Stimulated activated CD8-positive, alpha-beta memory T cell treated with anti-CD3 and anti-CD28 coated beads, Interleukin-2, amount 100 ng/mL, for 48 hours (primary cell): ENCODE measurements around the gene DNAJC5G.
"Not testable (repeated sequence)": the region's sequence is repeated elsewhere in the genome, so short reads cannot be mapped to it uniquely, and the experiment has no call there.

ENCODE experiments used
- DNase-seq, 2 donors: peaks; one replicate each; pipeline ENCODE4 v3.0.0-alpha.2; 2020; ENCODE audit warnings: low read depth in 2 of 2

DNAJC5G gene

DNA sequence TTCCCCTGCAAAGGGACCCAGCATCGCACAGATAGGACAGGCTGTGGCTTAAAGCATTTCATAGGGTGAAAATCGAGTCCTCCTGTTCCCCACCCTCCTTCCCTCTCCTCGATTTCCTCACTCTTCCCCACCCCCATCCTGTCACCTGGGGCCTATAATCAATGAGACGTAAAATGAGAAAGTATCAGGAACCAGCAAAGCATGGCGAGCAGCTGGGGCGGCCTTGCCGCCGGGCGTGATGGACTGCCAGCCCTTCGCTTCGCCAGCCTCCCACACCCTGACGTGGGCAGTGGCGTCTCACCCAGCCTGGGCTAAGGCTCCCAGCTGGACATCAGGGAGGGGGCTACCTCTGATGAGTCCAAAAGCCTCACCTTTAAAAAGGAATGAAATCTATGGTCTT, 23.5 kb upstream of the DNAJC5G start:
- no peak for DNase-seq

DNA sequence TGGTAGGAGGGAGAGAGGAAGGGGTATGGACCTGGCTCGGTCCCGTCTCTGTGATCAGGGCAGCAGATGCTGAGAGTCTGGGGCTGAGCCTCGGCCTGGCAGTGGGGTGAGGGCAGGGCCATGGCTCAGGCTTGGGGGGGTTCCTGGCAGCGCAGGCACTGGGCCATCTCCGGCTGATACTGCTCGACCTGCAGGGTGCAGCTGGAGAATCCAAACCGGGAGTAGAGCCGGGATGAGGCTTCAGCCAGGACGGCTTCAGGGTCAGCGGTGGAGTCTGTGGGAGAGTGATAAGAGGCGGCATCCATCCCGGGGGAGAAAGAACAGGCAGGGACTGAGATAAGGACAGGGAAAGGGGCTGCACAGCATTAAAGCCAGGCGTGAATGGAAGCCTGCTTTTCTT, 20.0 kb upstream of the DNAJC5G start:
- no peak for DNase-seq

DNA sequence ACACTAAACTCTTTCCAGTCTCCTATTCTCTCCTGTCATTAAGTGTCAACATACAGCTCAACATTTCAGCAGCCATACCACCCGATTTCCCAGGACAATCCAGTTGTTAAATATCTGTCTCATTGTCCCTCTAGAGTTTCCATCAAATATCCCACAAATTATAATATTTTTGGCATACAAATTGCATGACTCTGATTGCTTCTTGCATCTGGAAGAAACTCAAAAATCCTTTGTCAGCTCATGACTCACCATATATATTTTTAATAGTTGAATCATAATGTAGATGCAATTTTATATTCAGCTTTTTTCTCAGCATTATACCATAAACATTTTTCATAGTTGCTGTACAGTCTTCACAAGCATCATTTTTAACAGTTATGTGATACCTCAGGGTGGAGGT, 19.6 kb upstream of the DNAJC5G start:
- DNase-seq = no peak

DNA sequence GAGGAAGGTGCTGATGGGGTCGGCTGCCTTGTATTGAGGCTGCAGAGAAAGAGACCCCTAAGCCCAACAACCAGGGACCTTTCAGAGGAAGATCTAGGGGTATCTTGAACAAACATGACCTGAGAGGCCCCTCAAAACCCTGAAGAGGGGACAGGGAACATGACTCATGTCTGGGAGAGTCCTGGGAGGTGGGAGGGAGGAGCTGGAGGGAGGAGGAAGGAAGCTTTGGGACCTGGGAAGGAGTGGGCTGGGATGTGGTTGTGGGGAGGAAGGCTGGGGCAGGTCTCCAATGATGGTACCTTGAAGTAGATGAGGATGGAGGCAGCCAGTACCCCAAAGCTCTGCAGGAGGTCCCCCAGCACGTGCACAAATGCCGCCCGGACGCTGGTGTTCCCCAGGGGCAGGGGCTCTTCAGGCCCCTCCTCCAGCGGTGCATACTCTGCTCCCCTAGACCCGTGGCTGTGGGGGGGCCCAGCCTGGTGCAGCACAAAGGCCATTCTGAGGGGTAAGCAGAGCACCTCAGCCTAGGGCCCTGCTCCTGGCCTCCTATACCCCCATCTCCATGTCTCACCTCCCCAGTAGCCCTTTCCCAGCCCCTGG, 18.3 kb upstream of the DNAJC5G start:
- no peak for DNase-seq

GRCh38 chr2:27258051-27258450, 17.2 kb upstream of the DNAJC5G start:
- DNase-seq = no peak

DNA sequence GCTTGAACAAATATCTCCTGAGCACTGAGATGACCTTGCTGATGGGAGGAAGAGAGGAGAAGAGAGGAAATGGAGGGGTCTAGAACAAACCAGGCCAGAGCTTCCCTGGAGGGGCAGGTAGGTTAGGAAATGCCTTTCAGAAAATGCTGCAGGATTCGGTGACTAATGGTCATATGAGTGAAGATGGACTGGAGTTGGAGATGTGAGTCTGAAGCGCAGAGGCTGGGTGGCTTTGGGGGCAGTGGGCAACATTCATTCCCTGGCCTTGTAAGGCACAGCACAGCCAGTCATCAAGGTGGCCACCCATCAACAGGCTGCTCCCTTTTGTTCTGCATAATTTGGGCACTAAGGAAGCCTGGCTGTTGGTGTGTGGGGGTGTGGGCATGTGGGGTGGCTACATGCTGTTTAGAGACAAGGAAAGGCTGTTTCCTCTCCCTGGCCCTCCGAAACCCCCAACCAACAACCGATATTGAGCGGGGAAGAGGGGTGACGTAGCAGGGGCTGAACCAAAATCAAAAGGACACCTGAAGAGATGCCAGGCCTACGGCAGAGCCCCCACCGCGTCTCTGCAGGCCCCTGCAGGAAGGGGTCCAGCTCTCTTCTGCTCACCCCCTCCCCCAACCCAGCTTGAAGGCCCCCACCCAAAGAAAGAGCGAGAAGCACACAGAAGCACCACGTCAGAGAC, 13.8 kb upstream of the DNAJC5G start:
- no peak for DNase-seq

DNA sequence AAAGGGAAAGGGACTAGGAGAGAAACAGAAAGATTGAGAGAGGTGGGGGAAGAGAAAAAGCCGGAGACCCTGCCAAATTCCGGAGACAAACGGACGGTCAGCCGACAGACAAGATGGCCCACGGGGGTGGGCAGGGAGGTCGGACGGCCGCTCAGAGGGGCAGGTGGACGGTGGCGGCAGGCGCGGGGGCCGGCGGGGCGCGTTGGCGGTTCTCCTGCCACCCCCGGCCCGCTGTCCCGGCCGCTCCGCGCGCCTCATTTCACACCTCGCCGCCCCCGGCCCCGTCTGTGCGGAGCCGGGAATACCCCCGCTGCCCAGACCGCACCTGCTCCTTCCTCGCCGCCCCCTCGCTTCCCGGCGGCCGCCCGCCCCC, 13.3 kb upstream of the DNAJC5G start:
- DNase-seq = no peak

DNA sequence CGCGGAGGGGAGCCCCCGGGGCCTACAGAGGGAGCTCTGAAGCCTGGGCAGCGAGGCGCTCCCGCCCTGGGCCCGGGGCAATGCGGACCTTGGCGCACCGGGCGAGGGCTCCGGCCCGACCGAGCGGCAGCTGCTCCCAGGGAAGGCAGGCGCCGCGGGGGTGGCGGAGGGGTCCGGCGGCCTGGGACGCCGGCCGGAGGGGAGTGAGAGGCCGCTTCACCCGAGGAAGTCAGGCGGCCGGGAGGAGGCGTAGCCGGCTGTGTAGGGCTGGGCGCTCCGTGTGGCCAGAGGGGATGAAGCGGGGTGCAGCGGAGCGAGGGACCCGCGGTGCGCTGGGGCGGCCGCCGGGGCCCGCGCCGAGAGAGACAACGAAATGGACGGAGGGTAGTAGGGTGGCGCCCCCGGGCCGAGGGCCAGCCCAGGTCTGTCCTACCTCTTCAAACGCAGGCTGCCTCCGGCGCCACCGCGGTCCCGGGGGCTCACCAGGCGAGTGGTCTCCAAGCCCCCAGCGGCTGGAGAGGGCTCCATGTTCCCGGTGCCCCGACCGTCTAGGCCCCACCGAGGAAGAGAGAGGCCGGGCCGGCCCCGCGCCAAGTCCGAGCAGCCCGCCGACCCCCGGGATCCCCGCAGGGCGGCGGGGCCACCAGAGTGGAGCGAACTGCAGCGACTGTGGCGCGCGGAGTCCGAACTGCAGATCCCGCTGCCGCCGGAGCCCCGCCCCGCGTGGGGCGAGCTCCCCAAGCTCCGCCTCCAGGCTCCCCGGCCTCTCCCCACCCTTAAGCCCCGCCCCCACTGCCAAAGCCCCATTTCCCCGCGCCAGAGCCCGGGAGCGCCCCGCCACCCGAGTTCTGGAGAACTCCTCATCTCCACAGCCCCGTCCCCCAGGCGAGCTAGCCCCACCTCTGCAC, 12.6 kb upstream of the DNAJC5G start, which contains the start of gene SLC30A3:
TSS of gene SLC30A3 (minus strand) at position 669 of the 908 bp plus-strand sequence. CDS start at position 528, 141 bp downstream.
- peak; percentile 64 for DNase-seq

GRCh38 chr2:27263287-27264252, 11.7 kb upstream of the DNAJC5G start:
- no peak for DNase-seq

DNA sequence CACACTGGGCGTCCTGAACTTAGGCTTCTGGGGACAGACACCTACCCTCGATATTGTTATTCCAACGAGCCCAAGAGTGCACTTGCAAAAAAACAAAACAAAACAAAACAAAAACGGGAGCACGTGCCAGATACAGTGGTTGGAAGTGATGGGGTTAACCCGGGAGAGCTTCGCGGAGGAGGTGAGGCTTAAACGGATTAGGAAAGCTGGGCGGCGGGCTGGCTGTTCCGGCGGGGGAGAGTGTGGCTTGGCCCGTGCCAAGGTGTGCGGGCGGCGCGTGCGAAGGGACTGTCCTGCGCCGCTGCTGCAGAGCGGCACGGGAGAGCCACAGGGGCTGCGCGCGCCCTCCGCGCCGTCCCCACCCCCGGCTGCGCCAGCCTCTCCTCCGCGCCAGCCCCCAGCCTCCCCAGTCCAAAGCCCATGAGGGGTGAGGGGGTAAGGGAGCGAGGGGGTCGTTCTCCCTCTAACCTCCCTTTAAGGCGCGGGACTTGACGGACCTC, 10.9 kb upstream of the DNAJC5G start:
- no peak for DNase-seq

DNA sequence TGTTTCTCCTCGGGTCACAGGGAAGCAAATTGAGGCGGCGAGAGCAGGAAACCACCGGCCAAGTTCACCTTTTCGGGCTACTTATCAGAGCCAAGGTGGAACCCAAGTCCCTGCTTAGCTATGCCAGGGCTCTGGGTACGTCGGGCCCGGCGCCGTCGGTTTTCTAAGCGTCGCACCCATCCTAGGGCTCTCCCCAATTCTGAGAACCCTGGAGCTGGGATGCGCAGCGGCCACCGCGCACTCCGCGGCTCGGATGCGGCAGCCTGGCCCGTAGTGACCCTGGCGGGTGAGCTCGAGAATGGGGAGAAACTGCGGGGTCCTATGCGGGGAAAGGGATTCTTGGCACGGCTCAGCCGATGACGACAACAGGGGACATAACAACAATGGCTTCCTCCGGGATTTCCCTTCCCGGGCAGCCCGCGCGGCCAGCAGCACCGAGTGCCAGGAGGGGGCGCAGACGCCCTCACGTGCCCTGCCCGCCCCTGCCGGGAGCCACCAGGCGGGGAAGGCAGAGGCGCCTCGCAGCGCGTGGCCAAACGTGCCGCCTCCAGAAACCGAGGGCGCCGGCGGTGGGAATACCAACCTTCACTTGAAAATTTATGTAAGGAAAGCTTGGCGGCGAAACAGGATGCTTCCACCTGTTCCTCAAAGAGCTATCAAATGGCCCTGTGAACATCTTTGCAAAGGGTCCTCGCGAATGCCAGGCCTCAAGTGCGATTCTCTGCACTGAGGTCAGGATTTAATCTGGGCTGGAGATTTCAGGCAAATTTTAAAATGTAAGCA, 10.3 kb upstream of the DNAJC5G start:
- DNase-seq = peak; percentile 36 to 54

GRCh38 chr2:27265536-27265870, 9.7 kb upstream of the DNAJC5G start:
- DNase-seq = no peak

GRCh38 chr2:27268296-27268695, 6.9 kb upstream of the DNAJC5G start:
- not testable (repeated sequence) for DNase-seq

DNA sequence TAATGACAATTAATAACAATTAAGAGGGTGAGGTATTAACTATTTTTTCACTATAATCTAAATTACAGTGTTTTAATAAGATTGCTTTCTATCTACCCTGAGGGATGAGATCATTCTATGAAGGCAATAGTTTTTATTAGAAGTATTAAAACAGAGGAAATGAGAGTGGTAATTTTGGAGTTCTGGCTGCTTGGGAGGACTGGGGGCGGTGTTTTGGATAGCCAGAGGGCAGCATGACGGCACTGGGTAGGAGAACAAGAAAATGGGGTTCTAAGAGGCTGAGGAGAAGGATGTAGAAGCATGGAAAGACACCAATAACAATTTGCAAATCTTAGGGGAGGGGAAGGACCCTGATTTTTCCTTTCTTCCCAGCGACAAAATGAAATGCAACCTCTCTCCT, 5.1 kb upstream of the DNAJC5G start:
- DNase-seq = no peak

GRCh38 chr2:27270670-27271069, 4.6 kb upstream of the DNAJC5G start:
- DNase-seq = no peak

- no peak for DNase-seq
Measured at GRCh38 chr2:27271631-27272340, 3.4 kb upstream of the DNAJC5G start.

DNA sequence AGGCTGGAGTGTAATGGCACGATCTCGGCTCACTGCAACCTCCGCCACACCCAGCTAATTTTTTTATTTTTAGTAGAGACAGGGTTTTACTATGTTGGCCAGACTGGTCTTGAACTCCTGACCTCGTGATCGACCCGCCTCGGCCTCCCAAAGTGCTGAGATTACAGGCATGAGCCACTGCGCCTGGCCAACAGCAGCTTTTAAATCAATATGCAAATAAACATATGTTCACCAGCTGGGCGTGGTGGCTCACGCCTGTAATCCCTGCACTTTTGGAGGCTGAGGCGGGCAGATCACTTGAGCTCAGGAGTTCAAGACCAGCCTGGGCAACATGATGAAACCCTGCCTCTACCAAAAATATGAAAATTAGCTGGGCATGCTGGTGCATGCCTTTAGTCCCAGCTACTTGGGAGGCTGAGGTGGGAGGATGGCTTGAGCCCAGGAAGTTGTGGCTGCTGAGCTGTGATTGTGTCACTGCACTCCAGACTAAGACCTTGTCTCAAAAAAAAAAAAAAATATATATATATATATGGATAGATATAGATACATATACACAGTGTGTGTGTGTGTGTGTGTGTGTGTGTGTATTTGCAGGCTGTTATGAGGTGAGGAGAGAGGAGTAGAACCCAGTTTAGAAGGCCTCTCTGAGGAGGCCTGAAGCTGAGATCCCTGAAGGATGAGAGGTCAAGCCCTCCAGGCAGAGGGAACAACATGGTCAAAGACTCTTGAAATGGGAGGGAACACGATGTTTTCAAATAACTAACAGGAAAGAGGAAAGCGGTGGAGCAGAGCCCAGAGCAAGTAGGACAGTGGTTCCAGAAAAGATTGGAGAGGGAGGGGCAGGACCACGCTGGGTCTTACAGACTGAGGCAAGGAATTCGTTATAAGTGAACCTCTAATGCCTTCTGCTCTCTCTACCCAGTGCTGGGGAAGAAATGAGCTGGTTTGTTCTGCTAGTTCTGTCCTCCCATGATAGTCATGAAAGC, 2.4 kb upstream of the DNAJC5G start:
- DNase-seq = not testable (repeated sequence)

- DNase-seq = no peak
Measured at GRCh38 chr2:27278010-27278409, 2.8 kb downstream of the DNAJC5G start.

DNA sequence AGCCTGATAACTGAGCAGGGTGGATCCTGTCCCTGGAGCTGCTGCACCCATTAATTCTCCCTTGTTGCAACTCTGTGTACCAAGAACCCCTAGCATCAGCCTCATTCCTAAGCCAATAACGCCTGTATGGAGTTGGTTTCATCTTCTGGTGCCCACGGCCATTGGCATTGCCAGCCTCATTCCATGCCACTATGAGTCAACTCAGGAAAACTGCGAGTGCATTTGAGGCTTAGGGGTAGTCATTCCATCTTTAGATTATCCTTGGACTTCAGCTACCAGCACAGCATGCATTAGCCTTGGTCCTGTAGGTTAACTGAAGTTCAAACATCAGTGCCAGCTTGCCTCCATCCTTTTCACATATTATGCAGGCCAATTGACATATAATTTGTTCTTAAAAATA, 5.6 kb downstream of the DNAJC5G start:
- DNase-seq = no peak
